HepG2 (cell line): Measurements from ENCODE around the gene CEP68. TPM values are rescaled to one million over a fixed set of nuclear protein-coding genes. Genes with fewer than 3 reads are reported as not detected.

Experiments
- ARNT ChIP-seq: fragments of 450-650 bp; IDR thresholded peaks from 2 replicates; pipeline ENCODE4 v1.6.1; 2017
- BHLHE40 ChIP-seq: IDR thresholded peaks from 2 replicates; pipeline ENCODE4 v1.6.1; 2011; ENCODE audit warnings: low read length, improper control_type of control experiment
- CEBPB ChIP-seq: IDR thresholded peaks from 2 replicates; pipeline ENCODE4 v1.6.1; 2011; ENCODE audit warnings: low read depth, low read length, improper control_type of control experiment, borderline replicate concordance
- CENPBD1 ChIP-seq: sonication (generic); formaldehyde crosslinking; IDR thresholded peaks from 2 replicates; pipeline ENCODE4 v1.8.0; 2022; ENCODE audit warnings: missing genetic modification reagents, low read depth, mild to moderate bottlenecking, borderline replicate concordance
- CREM ChIP-seq, 2 experiments: sonication (generic) in 1 of 2; formaldehyde crosslinking in 1 of 2; IDR thresholded peaks; 2 replicates each; pipeline versions ENCODE4 v1.4.0 to v1.6.1; 2016 to 2020; ENCODE audit warnings: antibody characterized with exemption in 1 of 2, mild to moderate bottlenecking in 1 of 2, missing genetic modification reagents in 1 of 2
- DBP ChIP-seq: sonication (generic); formaldehyde crosslinking; IDR thresholded peaks from 2 replicates; pipeline ENCODE4 v1.4.0; 2020; ENCODE audit warnings: missing genetic modification reagents; ENCODE audit errors: not compliant biosample characterization
- HMG20B ChIP-seq: conservative IDR thresholded peaks from 2 replicates; pipeline ENCODE4 v1.6.1; 2016; ENCODE audit warnings: missing genetic modification reagents, missing compliant biosample characterization
- HOXA9 ChIP-seq: sonication (generic); formaldehyde crosslinking; IDR thresholded peaks from 2 replicates; pipeline ENCODE4 v1.8.1; 2022; ENCODE audit warnings: missing genetic modification reagents, mild to moderate bottlenecking, moderate library complexity, borderline replicate concordance
- IKZF4 ChIP-seq: sonication (generic); formaldehyde crosslinking; IDR thresholded peaks from 2 replicates; pipeline ENCODE4 v1.5.1; 2020; ENCODE audit warnings: borderline replicate concordance, mild to moderate bottlenecking, low read depth, missing genetic modification reagents; ENCODE audit errors: not compliant biosample characterization
- RFX5 ChIP-seq: IDR thresholded peaks from 2 replicates; pipeline ENCODE4 v1.6.1; 2011; ENCODE audit warnings: low read depth, low read length, improper control_type of control experiment
- SCMH1 ChIP-seq: sonication (generic); formaldehyde crosslinking; IDR thresholded peaks from 2 replicates; pipeline ENCODE4 v1.9.0; 2021; ENCODE audit warnings: missing genetic modification reagents, mild to moderate bottlenecking, borderline replicate concordance
- SOX6 ChIP-seq, 2 experiments: fragments of 450-650 bp in 1 of 2; sonication (generic) in 1 of 2; formaldehyde crosslinking in 1 of 2; IDR thresholded peaks; 2 replicates each; pipeline versions ENCODE4 v1.4.0 to v1.6.1; 2017 to 2020; ENCODE audit warnings: antibody characterized with exemption in 1 of 2, mild to moderate bottlenecking in 1 of 2, missing genetic modification reagents in 1 of 2
- SP1 ChIP-seq, 2 experiments: fragments of 450-650 bp in 1 of 2; sonication (generic) in 1 of 2; formaldehyde crosslinking in 1 of 2; IDR thresholded peaks; 2 replicates each; pipeline versions ENCODE4 v1.4.0 to v1.6.1; 2016 to 2020; ENCODE audit warnings: missing genetic modification reagents in 1 of 2
- TBL1XR1 ChIP-seq: fragments of 150-350 bp; IDR thresholded peaks from 2 replicates; pipeline ENCODE4 v1.6.1; 2014; ENCODE audit warnings: borderline replicate concordance, low read length; ENCODE audit not compliant: partially characterized antibody
- ZBTB7B ChIP-seq: sonication (generic); formaldehyde crosslinking; IDR thresholded peaks from 2 replicates; pipeline ENCODE4 v1.4.0; 2020; ENCODE audit warnings: missing genetic modification reagents
- ZNF446 ChIP-seq: sonication (generic); formaldehyde crosslinking; IDR thresholded peaks from 2 replicates; pipeline ENCODE4 v1.5.0; 2020; ENCODE audit warnings: mild to moderate bottlenecking, missing genetic modification reagents
- polyA plus RNA-seq, 8 experiments: library from polyadenylated mRNA; depleted of rRNA in 3 of 8; stranded (reverse) in 7 of 8; unstranded in 1 of 8; fragments of >200 nt; fragmentation: Illumina TruSeq in 4 of 8; extraction: Trizol in 4 of 8; gene quantifications; 2 replicates each; pipeline versions ENCODE4 v1.2.1 to v1.2.3, GENCODE V29; 2011 to 2016; ENCODE audit warnings: low read depth in 4 of 8, missing spikeins in 1 of 8, mixed read lengths in 1 of 8; ENCODE audit not compliant: insufficient read depth in 1 of 8
- total RNA-seq, 5 experiments: library from RNA; depleted of rRNA; stranded (reverse); fragments of >200 nt; fragmentation: Illumina TruSeq; extraction: Trizol; gene quantifications; 2 replicates each; pipeline ENCODE4 v1.2.3, GENCODE V29; 2016; ENCODE audit warnings: low read depth in 1 of 5
- TF ChIP-seq, protein P1 (sequence below): IDR thresholded peaks from 2 replicates; pipeline ENCODE4 v1.4.0; 2020; ENCODE audit warnings: mild to moderate bottlenecking, missing genetic modification reagents
- TF ChIP-seq, protein P2 (sequence below): sonication (generic); formaldehyde crosslinking; IDR thresholded peaks from 2 replicates; pipeline ENCODE4 v1.4.0; 2020; ENCODE audit warnings: missing genetic modification reagents
- TF ChIP-seq, protein P3 (sequence below): IDR thresholded peaks from 2 replicates; pipeline ENCODE4 v1.6.1; 2016; ENCODE audit warnings: low read depth, control low read depth

The CEP68 gene
- total and polyA plus RNA-seq, 2 of the 13 experiments (the other 11 are each of a cell fraction or from before 2014, with no cell fraction given), result 5.7 to 9.3 TPM

GRCh38 chr2:65054749-65055421 lies 1.3 kb upstream of the CEP68 start (continued):
- TF ChIP-seq, protein P1, sequence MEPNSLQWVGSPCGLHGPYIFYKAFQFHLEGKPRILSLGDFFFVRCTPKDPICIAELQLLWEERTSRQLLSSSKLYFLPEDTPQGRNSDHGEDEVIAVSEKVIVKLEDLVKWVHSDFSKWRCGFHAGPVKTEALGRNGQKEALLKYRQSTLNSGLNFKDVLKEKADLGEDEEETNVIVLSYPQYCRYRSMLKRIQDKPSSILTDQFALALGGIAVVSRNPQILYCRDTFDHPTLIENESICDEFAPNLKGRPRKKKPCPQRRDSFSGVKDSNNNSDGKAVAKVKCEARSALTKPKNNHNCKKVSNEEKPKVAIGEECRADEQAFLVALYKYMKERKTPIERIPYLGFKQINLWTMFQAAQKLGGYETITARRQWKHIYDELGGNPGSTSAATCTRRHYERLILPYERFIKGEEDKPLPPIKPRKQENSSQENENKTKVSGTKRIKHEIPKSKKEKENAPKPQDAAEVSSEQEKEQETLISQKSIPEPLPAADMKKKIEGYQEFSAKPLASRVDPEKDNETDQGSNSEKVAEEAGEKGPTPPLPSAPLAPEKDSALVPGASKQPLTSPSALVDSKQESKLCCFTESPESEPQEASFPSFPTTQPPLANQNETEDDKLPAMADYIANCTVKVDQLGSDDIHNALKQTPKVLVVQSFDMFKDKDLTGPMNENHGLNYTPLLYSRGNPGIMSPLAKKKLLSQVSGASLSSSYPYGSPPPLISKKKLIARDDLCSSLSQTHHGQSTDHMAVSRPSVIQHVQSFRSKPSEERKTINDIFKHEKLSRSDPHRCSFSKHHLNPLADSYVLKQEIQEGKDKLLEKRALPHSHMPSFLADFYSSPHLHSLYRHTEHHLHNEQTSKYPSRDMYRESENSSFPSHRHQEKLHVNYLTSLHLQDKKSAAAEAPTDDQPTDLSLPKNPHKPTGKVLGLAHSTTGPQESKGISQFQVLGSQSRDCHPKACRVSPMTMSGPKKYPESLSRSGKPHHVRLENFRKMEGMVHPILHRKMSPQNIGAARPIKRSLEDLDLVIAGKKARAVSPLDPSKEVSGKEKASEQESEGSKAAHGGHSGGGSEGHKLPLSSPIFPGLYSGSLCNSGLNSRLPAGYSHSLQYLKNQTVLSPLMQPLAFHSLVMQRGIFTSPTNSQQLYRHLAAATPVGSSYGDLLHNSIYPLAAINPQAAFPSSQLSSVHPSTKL, result peak; percentile 79
- TF ChIP-seq SOX6 (IDR thresholded peaks at IDR 0.05), result no peak
- peak; percentile 15; the same call in 1 of the 2 replicates for TF ChIP-seq SOX6 (CRISPR knock-in tag; IDR thresholded peaks at IDR 0.05)
- TF ChIP-seq SP1 (IDR thresholded peaks at IDR 0.05), result no peak
- TF ChIP-seq SP1 (CRISPR knock-in tag; IDR thresholded peaks at IDR 0.05), result no peak
- no peak for TF ChIP-seq DBP (CRISPR knock-in tag)
- TF ChIP-seq ARNT, result no peak
- no peak for TF ChIP-seq SCMH1 (CRISPR knock-in tag)
- TF ChIP-seq HMG20B (CRISPR knock-in tag), result no peak
- peak; percentile 8; the same call in 1 of the 2 replicates for TF ChIP-seq CEBPB
- no peak for TF ChIP-seq IKZF4
- TF ChIP-seq, protein P2, sequence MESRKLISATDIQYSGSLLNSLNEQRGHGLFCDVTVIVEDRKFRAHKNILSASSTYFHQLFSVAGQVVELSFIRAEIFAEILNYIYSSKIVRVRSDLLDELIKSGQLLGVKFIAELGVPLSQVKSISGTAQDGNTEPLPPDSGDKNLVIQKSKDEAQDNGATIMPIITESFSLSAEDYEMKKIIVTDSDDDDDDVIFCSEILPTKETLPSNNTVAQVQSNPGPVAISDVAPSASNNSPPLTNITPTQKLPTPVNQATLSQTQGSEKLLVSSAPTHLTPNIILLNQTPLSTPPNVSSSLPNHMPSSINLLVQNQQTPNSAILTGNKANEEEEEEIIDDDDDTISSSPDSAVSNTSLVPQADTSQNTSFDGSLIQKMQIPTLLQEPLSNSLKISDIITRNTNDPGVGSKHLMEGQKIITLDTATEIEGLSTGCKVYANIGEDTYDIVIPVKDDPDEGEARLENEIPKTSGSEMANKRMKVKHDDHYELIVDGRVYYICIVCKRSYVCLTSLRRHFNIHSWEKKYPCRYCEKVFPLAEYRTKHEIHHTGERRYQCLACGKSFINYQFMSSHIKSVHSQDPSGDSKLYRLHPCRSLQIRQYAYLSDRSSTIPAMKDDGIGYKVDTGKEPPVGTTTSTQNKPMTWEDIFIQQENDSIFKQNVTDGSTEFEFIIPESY (CRISPR knock-in tag), result no peak
- no peak for TF ChIP-seq RFX5
- no peak for TF ChIP-seq TBL1XR1
- TF ChIP-seq ZBTB7B (CRISPR knock-in tag), result peak; percentile 74; the same call in 1 of the 2 replicates
- TF ChIP-seq, protein P3, sequence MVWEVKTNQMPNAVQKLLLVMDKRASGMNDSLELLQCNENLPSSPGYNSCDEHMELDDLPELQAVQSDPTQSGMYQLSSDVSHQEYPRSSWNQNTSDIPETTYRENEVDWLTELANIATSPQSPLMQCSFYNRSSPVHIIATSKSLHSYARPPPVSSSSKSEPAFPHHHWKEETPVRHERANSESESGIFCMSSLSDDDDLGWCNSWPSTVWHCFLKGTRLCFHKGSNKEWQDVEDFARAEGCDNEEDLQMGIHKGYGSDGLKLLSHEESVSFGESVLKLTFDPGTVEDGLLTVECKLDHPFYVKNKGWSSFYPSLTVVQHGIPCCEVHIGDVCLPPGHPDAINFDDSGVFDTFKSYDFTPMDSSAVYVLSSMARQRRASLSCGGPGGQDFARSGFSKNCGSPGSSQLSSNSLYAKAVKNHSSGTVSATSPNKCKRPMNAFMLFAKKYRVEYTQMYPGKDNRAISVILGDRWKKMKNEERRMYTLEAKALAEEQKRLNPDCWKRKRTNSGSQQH (CRISPR knock-in tag), result no peak
- no peak for TF ChIP-seq CENPBD1 (CRISPR knock-in tag)
- no peak for TF ChIP-seq ZNF446 (CRISPR knock-in tag)
- TF ChIP-seq CREM (IDR thresholded peaks at IDR 0.05), result peak; percentile 32; the same call in 1 of the 2 replicates
- no peak for TF ChIP-seq CREM (CRISPR knock-in tag; IDR thresholded peaks at IDR 0.05)
- no peak for TF ChIP-seq BHLHE40
- TF ChIP-seq HOXA9 (CRISPR knock-in tag), result no peak
